ENCODE measurements around the gene DOCK7.
"Not testable (repeated sequence)": the region's sequence is repeated elsewhere in the genome, so short reads cannot be mapped to it uniquely, and the experiment has no call there.

Gene DOCK7

GRCh38 chr1:62589321-62589720, 98.9 kb downstream of the DOCK7 start:
- DNase-seq (ENCODE audit: low read depth): peak; percentile 29
- no peak for TF ChIP-seq CTCF (conservative IDR thresholded peaks at IDR 0.05; ENCODE audit: low read length)
- no peak overlapping the region for H3K4me3 ChIP-seq (ENCODE audit: low read length)

DNA sequence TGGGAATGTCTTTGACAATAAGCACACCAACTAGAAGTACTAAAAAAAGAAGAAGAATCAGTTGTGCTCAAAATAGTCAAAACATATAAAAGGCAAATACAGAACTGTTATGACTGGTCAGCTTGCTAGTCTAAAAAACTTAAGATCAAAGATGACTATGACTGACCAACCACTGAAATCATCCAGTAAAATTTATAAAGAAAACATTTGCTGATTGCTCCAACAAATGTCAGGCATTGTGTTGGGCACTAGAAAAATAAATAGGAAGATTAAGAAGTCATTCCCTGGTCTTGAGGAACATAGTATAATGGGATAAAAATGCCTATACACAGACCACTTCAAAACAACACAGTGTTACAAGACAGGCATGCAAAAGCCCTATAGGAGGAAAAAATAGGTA, 100.2 kb downstream of the DOCK7 start:
- TF ChIP-seq CTCF (conservative IDR thresholded peaks at IDR 0.05; ENCODE audit: low read length): no peak
- no peak overlapping the region for H3K4me3 ChIP-seq (ENCODE audit: low read length)
- no peak for DNase-seq (ENCODE audit: low read depth)

- DNase-seq (ENCODE audit: low read depth): no peak
- TF ChIP-seq CTCF (conservative IDR thresholded peaks at IDR 0.05; ENCODE audit: low read length): no peak
- H3K4me3 ChIP-seq (ENCODE audit: low read length): no peak overlapping the region
Observed at GRCh38 chr1:62585469-62586155, 102.6 kb downstream of the DOCK7 start.

- H3K4me3 ChIP-seq (ENCODE audit: low read length): no peak overlapping the region
- DNase-seq (ENCODE audit: low read depth): no peak
- TF ChIP-seq CTCF (conservative IDR thresholded peaks at IDR 0.05; ENCODE audit: low read length): no peak
Observed at GRCh38 chr1:62573675-62574074, 114.5 kb downstream of the DOCK7 start.

GRCh38 chr1:62572476-62572875, 115.7 kb downstream of the DOCK7 start:
- no peak overlapping the region for H3K4me3 ChIP-seq (ENCODE audit: low read length)
- no peak for TF ChIP-seq CTCF (conservative IDR thresholded peaks at IDR 0.05; ENCODE audit: low read length)
- no peak for DNase-seq (ENCODE audit: low read depth)

DNA sequence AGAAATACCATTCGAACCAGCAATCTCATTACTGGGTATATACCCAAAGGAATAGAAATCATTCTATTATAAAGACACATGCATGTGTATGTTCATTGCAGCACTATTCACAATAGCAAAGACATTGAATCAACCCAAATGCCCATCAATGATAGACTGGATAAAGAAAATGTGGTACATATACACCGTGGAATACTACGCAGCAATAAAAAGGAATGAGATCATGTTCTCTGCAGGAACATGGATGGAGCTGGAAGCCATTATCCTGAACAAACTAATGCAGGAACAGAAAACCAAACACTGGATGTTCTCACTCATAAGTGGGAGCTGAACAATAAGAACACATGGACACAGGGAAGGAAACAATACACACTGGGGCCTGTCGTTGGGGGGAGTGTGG, 116.7 kb downstream of the DOCK7 start:
- not testable (repeated sequence) for DNase-seq (ENCODE audit: low read depth); H3K4me3 ChIP-seq (ENCODE audit: low read length)

- not testable (repeated sequence) for DNase-seq (ENCODE audit: low read depth); H3K4me3 ChIP-seq (ENCODE audit: low read length)
Observed at GRCh38 chr1:62567926-62568325, 120.3 kb downstream of the DOCK7 start.

- not testable (repeated sequence) for DNase-seq (ENCODE audit: low read depth); H3K4me3 ChIP-seq (ENCODE audit: low read length)
Observed at GRCh38 chr1:62567182-62567581, 121.0 kb downstream of the DOCK7 start.

DNA sequence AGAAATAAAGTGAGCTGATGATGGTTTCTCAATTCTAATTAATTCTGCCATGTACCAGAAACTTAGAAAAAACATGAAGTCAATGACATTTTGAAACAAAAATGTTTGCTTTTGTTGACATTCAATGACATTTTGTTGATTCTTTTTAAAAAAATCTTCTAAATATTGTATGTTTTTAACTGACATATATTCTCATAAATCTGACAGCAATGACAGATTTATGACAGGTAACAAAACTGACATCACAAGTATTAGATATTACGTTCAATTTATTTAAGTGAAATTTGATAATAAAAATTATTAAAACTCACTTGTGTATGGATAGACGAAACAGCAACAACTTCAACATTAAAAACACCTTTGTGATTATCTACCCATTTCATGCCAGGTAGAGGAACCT, 126.9 kb downstream of the DOCK7 start:
- DNase-seq (ENCODE audit: low read depth): no peak
- TF ChIP-seq CTCF (conservative IDR thresholded peaks at IDR 0.05; ENCODE audit: low read length): no peak
- H3K4me3 ChIP-seq (ENCODE audit: low read length): no peak overlapping the region

All from AG10803 (cell line).